NCI-H146 treated with DMSO at 0.1 percent for 48 hours (cell line): ENCODE measurements around the gene KLK2.
A peak's percentile ranks its signal among the peaks of the same experiment; 100 is the strongest.
"Not testable (repeated sequence)": the region's sequence is repeated elsewhere in the genome, so short reads cannot be mapped to it uniquely, and the experiment has no call there.

Experiments used
- DNase-seq: peaks from one replicate; lab custom pipeline; 2025; ENCODE audit not compliant: unreplicated experiment; lab: John Stamatoyannopoulos, UW

KLK2 gene

DNA sequence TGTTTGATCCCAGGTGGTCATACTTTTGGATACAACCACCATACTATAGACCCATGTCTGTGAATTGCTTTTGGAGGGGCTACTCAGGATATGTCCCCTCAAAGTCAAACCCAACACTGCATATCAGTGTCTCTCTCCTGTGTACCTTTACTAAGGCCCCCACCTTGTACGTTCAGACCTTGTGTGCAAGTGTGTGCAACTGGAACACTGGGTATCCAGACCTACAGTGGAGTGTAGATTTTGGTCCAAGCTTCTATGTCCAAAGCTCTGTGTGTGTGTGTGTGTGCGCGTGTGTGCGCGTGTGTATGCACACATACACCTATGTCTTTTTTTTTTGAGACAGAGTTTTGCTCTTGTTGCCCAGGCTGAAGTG, 18.0 kb downstream of the KLK2 start:
- no peak for DNase-seq

DNA sequence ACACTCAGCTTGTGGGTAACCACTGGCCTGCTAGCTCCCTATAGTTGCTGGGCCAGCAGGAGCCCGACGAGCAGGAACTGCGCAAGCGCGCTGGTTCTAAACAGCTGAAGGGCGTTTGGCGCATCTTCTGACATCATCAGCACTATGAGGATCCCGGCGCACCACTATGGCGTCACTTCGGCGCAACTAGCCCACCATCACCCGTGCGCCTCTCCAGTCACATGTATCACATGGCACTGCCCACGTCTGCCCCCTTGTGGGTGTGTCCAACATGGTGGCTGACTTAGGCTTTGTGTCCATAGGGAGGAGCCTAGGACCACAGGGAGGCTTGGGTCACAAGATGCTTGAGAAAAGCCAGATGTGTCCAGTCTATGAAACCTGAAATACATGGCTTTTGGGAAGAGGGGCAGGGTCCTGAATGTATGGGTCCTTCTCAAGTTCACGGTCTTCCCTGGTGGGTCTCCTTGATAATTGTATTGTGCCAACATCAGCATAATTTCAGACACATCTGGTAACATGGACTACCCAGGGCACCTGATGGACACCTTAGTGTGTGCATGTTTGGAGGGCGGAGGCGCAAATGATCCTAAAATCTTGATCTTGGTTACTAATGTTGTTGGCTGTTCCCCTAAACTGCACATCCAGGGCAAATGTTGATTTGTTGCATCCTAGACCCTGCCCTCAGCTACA, 20.0 kb downstream of the KLK2 start:
- DNase-seq = no peak

DNA sequence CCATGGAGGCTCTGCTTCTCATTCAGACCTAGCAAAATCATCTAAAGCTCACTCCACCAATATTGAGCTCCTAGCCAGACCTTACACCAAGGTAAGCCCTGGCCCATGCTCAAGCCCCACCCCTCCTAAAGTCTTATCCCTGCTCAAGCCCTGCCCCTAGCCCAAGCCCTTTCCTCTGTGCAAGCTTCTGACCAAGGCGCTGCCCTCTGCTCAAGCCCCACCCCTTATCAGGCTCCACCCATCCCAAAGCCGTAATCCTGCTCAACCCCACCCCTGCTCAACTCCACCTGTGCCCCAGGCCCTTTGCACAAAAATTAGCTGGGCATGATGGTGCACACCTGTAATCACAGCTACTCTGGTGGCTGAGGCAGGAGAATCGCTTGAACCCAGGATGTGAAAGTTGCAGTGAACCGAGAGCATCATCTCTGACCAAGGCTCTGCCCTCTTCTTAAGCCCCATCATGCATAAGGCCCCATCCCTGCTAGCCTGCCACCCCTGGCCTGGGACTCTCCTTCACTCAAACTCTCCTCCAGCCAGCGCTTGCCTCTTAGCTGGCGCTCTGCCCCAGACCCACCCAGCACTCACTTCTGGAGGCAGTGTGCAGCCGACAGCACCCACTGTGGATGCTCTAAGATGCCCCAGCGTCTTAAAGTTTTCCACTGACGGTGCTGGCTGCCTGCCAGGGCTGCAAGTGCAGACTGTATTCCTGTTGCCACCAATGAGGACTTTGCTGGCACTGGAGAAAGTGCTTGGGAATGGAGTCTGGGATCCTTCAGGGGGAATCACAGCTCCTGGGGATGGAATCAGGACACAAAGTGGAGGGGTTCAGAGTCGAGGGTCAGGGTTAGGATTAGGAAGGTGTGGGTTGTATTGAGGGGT, 21.5 kb downstream of the KLK2 start:
- no peak for DNase-seq

DNA sequence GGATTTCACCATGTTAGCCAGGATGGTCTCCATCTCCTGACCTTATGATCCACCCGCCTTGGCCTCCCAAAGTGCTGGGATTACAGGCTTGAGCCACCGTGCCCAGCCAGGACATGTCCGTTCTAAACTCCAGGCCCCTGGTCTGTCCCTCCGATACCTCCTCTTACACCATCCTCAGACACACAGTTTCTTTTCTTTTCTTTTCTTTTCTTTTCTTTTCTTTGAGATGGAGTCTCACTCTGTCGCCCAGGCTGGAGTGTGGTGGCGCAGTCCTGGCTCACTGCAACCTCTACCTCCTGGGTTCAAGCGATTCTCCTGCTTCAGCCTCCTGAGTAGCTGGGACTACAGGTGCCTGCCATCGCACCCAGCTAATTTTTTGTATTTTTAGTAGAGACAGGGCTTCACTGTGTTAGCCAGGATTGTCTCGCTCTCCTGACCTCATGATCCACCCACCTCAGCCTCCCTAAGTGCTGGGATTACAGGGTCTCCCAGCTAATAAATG, 22.9 kb downstream of the KLK2 start:
- not testable (repeated sequence) for DNase-seq

DNA sequence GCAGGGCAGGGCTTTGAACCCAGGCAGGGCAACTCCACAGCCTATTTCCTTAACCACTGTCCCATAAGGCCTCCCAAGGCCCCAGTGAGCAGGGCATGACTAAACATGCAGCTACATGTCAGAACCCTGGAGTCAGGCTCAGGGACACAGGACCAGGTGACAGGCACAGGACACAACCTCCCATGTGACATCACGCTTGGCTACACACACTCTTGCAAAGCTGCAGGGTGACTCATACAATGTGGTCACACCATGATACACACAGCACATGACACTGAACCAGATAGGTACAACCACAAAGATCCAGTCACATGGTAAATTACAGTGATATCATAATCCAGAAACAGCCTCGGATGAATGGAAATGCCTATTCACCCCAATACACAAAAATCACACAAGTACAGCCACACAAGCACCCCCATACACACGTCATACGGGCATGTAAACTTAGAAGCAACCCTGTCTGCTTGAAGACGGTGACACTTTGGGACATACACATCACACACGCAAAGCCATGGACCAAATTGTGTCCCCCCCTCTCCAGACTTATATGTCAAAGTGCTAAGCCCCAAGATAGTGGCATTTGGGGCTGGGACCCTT, 23.5 kb downstream of the KLK2 start:
- peak; percentile 46 for DNase-seq

DNA sequence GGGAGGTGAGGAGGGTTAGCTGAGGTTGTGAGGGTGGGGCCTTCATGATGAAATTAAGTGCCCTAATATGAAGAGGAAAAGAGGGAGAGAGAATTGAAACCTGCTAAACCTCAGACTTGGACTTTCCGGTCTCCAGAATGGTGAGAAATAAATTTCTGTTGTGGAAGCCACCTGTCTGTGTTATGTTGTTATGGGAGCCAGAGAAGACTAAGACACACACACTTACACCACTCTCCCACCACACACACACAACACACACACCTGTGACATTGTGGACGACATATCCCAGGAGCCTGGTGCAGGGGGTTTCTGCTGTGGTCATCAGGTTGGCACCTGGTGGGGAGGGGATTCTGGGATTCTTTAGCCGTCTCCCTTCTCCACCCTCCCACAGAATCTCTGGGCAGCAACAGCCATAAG, 24.0 kb downstream of the KLK2 start:
- no peak for DNase-seq

DNA sequence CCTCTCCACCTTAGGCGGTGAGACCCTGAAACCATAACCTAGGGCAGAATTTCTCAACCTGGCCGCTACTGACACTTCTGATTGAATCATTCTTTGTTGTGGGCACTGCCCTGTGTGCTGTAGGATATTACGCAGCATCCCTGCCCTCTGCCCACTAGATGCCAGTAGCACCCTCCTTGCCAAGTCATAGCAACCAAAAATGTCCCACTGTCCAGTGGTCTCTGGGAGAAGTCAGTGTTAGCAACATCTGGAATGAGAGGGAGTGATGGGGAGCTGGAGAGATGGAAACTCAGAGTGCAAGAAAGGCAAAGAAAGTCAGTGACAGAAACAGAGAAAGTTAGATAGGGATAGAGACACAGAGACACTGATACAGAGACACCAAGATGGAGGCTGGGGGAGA, 24.4 kb downstream of the KLK2 start:
- no peak for DNase-seq

DNA sequence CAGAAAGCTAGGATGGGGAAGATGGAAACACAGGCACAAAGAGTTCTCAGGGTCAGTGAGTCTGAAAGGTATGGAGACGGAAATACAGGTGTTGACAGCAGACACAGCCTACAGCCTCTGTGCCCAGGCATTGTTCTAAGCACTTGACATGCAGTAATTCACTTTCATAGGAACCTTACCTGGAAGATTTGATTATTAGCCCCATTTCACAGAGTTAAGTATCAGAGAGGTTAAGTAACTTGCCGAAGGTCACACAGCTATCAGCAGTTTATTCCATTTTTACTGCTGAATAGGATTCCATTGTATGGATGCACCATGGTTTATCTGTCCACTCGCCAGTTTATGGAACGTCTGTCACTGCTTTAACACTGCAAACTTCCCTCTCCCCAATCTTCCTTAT, 24.8 kb downstream of the KLK2 start:
- no peak for DNase-seq

DNA sequence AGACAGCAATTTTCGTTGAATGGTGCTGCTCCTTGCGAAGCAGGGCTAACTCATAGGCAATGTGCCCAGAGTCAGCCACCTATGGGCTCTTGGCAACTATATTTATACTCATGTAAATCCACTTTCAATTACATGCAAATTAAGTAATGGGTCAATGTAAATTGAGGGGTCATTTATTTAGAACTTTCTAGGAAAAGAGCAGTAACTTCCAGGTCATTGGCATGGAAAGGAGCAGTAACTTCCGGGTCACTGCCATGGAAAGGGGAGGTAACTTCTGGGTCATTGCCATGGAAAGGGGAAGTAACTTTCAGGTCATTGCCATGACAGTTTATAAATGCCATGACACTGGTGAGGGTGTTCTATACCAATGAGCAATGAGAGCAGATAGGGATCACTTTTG, 26.3 kb downstream of the KLK2 start:
- DNase-seq = no peak

DNA sequence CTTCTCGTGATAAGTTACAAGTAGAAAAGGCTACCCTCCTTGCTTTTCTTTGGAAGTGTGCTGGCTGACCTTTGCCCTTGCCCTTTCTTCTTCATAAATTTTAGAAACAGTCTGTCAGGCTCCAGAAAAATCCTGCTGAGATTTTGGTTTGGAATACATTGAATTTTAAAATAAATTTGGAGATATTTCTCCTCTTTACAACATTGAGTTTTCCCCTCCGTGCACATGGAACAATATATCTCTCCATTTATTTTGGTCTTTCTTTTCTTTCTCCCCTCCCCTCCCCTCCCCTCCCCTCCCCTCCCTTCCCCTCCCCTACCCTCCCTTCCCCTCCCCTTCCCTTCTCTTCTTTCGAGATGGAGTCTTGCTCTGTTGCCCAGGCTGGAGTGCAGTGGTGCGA, 29.4 kb downstream of the KLK2 start:
- DNase-seq = no peak

DNA sequence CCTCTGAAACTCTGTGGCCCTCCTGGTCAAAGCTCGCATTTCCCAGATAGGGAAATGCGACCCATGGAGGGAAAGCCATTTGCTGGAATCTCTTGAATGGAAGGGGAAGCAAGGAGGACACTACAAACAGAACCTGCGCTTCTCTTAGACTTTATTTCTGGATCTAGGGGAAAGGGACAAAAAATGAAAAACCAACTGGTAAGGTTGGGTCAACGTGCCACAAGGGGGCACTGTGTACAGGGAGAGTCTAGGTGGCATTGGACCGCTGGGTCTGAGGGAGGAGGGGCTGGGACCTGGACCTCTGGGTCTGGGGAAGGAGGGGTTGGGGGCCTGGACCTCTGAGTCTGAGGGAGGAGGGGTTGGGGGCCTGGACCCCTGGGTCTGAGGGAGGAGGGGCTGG, 33.0 kb downstream of the KLK2 start:
- no peak for DNase-seq

DNA sequence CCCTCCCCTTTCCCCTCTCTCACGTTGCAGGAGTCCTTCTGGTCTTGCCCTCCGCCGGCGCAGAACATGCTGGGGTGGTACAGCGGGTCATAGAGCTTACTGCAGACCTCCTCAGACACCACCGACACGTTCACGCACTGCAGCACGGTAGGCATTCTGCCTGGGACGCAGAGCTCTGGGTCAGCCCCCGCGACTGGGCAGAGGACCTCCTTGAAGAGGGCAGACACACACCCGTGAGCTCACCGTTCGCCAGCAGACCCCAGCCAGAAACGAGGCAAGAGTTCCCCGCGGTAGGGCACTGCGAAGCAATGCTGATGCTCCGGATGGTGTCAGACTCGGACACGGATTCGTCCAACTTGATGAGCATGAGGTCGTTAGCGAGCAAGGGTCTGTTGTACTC, 35.1 kb downstream of the KLK2 start:
- DNase-seq = no peak

DNA sequence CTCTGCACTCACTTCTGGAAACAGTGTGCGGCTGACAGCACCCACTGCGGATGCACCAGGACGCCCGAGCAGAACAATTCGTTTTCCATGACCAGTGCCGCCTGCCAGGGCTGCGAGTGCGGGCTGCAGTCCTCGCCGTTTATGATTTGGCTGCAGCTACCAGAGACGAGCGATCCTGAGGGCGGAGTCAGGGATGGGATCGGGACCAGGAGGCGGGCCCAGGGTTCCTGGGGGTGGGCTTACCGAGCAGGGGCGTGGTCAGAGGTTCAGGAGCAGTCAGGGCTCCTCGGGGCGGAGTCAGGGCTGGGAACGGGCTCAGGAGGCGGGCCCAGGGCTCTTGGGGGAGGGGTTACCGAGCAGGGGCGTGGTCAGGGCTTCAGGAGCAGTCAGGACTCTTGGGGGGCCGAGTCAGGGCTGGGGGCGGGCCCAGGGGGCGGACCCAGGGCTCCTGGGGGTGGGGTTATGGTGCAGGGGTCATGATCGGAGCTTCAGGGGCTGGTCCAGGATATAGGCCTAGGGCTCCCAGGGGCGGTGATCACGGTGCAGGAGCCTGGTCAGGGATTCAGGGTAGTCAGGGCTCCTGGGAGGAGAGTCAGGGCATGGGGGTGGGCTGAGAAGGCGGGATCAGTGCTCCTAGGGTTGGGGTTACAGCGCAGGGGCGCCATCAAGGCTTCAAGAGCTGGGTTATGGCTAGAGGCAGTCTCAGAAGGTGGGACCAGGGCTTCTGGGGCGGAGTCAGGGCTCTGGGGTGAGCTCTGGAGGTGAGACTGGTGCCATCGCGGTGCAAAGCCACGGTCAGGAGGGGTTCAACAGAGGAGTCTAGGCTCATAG, 36.2 kb downstream of the KLK2 start:
- DNase-seq = peak; percentile 66

DNA sequence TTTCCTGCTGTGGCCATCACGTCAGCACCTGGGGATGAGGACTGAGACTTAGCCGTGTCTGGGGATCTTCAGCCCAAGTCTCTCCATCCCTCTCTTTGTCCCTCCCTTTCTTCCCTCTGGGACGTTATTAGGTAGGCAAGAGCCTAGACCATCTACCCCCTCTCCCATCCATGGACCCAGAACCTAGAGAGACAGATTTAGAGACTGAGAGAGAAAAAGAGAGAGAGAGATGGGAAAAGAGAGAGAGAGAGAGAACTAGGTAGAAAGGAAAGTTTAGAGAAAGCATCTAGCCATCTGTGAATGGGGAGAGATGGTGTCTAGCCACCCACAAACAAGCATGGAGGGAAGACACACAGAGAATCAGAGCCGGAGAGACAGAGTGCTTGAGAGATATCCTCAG, 37.5 kb downstream of the KLK2 start:
- no peak for DNase-seq

DNA sequence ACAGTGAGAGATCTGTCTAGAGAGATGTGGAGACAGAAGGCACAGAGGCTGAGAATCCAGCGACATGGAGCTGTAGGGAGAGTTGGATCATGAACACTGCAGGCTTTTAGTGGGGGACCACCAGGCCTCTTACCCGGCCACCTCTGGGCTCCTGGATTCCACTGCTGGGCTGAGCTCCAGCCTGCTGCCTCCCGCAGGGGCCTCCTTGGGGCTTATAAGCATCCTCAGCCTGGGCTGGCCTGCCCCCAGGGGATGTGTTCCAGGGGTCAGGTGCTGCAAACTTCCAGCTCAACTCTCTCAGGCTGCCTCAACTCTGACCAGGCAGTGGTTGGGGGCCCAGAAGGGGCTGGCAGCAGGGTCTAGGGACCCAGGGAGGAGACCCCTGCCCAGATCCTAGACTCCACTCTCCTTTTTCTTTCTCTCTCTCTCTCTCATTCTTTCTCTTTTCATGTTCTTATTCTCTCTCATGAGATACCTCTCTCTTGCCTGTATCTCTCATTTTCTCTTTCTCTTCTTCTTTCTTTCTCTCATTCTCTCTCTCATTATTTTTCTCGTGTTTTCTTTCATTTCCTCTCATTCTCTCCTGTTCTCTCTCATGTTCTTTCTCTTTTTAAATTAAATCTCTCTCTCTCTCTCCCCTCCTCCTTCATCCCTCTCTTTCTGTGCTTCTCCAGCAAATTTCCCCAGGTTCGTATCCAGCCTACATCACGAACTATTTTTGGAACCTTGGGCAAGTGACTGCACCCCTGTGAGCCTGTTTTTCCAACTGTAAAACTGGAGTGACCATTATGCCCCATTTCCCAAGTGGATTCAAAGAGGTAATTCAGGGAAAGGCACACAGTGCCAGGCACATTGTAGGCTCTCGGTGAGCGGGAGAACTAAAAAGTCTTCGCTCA, 38.2 kb downstream of the KLK2 start, which contains the start of gene KLK4:
KLK4 (minus strand) TSS at position 190 of the 896 bp plus-strand sequence. CDS start 657 bp downstream, outside the sequence.
- no peak for DNase-seq

DNA sequence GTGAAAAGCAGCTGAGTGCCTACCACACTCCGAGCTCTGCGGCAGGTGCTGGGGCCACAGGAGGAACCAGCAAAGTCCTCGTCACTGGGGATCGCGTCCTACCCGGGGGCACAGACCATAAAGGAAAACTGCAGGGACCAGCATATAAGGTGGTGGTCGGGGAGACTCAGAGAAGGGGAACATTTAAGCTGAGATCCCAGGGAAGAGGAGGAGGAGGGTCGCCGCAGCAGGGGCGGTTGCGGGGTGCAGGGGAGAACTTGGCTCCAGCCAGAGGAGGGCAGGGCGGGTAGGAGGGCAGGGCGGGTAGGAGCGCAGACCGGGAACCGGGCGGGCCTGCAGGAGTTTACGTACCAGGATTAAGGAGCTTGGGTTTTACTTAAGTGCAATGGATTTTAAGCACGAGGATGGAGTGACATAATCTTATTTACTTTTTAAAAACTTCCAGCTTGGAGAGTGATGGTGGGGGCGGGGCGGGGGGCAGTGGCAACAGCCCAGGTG, 38.9 kb downstream of the KLK2 start:
- DNase-seq = no peak

DNA sequence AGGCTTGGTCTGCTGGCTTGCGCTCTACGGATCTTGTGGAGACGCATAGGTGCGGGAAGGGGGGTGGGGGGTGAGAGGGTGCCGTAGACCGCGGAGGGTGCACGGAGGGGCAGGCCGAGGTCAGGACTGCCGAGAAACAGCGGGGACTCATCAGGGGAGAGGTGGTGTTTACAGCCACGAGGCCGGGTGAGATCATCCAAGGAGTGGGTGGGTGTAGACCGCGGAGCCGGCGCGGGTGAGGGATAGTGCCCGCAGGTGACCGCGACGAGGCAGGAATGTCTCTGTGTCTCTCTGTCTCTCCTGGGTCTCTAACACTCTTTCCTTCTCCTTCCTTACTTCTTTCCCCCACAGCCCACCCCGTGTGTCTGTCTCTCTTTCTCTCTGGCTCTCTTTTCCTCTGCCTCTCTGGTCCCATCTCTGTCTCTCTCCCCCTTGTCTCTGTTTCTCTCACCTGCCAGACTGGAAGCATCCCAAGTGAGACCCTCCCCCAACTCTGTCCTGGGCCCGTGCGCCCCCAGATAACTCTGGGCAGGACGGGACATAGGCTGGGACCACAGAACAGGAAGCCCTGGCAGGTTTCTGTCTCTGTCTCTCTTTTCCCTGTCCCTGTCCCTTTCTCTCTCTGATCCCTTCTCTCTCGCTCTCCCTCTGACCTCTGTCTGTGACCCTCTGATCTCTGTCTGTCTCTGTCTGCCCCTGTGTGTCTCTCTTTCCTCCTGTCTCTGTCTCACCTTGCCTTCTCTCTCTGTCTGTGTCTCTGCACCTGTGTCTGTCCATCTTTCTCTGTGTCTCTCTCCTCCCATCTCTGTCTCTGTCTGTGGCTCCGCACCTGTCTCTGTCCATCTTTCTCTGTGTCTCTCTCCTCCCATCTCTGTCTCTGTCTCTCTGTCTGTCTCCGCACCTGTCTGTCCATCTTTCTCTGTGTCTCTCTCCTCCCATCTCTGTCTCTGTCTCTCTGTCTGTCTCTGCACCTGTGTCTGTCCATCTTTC, 39.8 kb downstream of the KLK2 start:
- DNase-seq = no peak

DNA sequence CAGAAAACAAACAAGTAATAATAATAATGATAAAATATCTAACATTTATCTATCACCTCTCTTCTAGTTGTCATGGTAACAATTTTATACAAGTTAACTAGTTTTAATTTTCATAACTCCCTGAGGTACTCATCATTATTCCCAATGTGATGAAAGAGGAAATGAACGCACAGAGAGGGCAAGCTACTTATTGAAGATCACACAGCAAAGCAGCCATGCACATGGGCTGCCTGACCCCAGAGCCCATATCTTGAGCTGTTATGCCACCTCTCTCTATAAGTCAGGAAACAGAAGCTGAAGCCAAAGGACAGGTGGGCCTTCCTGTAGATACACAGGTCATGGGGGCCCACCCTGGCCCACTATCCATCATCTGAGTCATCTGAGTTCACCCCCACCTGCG, 42.8 kb downstream of the KLK2 start:
- no peak for DNase-seq
